ENCODE measurements around the gene ABCA5. TPM values are rescaled to one million over a fixed set of nuclear protein-coding genes. Genes with fewer than 3 reads are reported as not detected.
A peak's percentile ranks its signal among the peaks of the same experiment; 100 is the strongest.

Gene ABCA5
- total and polyA plus RNA-seq, 2 of the 13 experiments (the other 11 are each of a cell fraction or from before 2014, with no cell fraction given), result 9.7 to 10.1 TPM

- no peak for TF ChIP-seq NCOA5 (CRISPR knock-in tag; IDR thresholded peaks at IDR 0.05)
- no peak for TF ChIP-seq DPF2 (CRISPR knock-in tag; IDR thresholded peaks at IDR 0.05; ENCODE audit: borderline replicate concordance, low read depth)
- no peak for TF ChIP-seq ZNF407 (CRISPR knock-in tag; IDR thresholded peaks at IDR 0.05; ENCODE audit: not compliant biosample characterization)
- TF ChIP-seq, protein P1, sequence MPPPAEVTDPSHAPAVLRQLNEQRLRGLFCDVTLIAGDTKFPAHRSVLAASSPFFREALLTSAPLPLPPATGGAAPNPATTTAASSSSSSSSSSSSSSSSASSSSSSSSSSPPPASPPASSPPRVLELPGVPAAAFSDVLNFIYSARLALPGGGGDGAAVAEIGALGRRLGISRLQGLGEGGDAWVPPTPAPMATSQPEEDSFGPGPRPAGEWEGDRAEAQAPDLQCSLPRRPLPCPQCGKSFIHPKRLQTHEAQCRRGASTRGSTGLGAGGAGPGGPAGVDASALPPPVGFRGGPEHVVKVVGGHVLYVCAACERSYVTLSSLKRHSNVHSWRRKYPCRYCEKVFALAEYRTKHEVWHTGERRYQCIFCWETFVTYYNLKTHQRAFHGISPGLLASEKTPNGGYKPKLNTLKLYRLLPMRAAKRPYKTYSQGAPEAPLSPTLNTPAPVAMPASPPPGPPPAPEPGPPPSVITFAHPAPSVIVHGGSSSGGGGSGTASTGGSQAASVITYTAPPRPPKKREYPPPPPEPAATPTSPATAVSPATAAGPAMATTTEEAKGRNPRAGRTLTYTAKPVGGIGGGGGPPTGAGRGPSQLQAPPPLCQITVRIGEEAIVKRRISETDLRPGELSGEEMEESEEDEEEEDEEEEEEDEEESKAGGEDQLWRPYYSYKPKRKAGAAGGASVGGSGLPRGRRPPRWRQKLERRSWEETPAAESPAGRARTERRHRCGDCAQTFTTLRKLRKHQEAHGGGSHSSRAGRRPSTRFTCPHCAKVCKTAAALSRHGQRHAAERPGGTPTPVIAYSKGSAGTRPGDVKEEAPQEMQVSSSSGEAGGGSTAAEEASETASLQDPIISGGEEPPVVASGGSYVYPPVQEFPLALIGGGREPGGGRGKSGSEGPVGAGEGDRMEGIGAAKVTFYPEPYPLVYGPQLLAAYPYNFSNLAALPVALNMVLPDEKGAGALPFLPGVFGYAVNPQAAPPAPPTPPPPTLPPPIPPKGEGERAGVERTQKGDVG (CRISPR knock-in tag; IDR thresholded peaks at IDR 0.05; ENCODE audit: borderline replicate concordance), result no peak
- TF ChIP-seq ZNF749 (CRISPR knock-in tag; IDR thresholded peaks at IDR 0.05; ENCODE audit: borderline replicate concordance), result no peak
- no peak for TF ChIP-seq ZNF709 (CRISPR knock-in tag; IDR thresholded peaks at IDR 0.05)
- no peak for TF ChIP-seq BRD4 (CRISPR knock-in tag; IDR thresholded peaks at IDR 0.05)
- 0 out of 2 replicates have a peak, but pooled peaks have one; percentile 30 for TF ChIP-seq GPN1 (CRISPR knock-in tag; IDR thresholded peaks at IDR 0.05; ENCODE audit: borderline replicate concordance)
- no peak for TF ChIP-seq ZNF75D (CRISPR knock-in tag; IDR thresholded peaks at IDR 0.05; ENCODE audit: borderline replicate concordance)
- TF ChIP-seq NR3C1 (CRISPR knock-in tag; IDR thresholded peaks at IDR 0.05), result no peak
- TF ChIP-seq MZF1 (CRISPR knock-in tag; IDR thresholded peaks at IDR 0.05; ENCODE audit: borderline replicate concordance), result no peak
- TF ChIP-seq FOXC1 (CRISPR knock-in tag; IDR thresholded peaks at IDR 0.05; ENCODE audit: borderline replicate concordance), result 0 out of 2 replicates have a peak, but pooled peaks have one; percentile 24
- TF ChIP-seq HNRNPH1 (optimal IDR thresholded peaks at IDR 0.05; ENCODE audit: low read depth, low read length), result no peak
These were observed 415 bp downstream of the ABCA5 start (continued) for GRCh38 chr17:69326377-69327059.
